NCI-H146 treated with DMSO at 0.1 percent for 48 hours (cell line): ENCODE measurements around the gene ARL16.

Source experiments
- DNase-seq: peaks from one replicate; lab custom pipeline; 2025; ENCODE audit not compliant: unreplicated experiment; lab: John Stamatoyannopoulos, UW

ARL16 gene

DNA sequence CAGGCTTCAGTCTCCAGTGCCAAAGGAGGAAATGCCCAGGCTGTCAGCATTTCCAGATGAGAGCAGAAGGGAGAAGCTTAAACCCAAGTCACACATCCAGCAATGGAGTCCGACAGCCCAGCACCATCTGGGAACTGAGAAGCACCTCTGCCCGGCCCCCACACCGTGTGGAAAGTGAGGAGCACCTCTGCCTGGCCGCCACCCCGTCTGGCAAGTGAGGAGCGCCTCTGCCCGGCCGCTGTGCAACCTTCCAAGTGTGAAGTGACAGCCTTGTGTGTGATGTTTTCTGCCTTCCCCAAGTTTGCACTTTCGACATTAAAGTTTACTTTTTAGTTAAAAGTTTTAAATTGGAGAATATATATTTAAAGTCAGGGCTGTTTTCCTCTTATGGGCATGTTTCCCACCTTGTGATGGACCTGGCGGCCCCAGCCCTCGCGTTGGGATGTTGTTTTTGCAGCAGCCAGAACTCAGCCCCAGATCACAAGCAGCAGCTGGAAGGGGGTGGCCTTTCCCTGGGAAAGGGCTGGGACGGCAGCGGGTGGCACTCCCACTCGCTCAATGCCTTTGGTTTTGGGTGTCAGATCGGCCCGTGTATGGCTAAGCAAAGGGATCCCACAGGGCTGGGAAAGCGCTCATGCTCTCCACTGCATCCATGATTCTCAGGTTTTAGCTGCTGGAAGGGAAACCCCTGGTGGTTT, 9.9 kb downstream of the ARL16 start:
- no peak for DNase-seq

DNA sequence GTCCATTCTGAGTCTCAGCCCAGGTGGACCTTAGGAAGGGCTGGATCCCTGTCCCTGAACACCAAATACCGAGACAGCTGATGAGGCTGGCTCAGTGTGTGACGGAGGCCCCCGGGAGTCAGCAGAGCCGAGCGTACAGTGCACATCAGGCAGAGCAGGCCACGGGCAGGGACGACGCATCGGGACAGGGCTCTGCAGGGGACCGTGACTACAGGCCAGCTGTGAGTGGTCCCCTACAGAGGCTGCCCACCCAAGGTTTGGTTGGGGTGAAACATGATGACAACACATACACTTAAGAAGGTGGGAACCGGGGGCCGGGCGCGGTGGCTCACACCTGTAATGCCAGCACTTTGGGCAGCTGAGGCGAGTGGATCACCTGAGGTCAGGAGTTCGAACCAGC, 10.6 kb downstream of the ARL16 start:
- no peak for DNase-seq

DNA sequence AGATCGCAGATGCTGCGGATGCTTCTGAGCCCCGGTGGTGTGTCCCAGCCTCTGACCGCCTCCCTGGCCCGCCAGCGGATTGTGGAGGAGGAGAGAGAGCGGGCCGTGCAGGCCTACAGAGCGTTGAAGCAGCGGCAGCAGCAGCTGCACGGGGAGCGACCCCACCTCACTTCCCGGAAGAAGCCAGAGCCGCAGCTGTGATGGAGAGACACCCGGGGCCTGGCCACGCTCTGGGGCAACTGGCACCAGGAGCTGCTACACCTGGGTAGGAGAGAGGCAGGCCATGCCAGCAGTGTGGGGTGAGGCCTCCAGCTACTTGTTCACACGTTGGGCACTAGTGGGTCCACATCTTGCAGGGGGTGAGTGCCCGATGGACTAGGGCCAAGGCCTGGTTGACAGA, 11.1 kb downstream of the ARL16 start:
- DNase-seq = no peak

DNA sequence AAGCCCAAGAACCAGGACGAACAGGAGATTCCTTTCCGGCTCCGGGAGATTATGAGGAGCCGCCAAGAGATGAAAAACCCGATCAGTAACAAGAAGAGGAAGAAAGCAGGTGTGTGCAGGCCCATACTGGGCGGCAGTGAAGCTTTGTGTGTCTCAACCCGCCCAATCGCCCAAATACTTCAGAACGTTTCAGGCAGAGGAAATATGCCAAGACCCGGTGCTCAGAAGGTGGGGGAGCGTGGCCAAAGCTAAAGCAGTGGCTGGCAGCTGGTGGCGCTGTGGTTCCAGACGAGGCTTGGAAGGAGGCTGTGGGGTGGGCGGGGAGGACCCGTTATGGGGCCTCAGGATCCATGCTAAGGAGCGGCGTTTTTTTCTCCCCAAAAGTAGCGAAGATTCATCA, 15.8 kb downstream of the ARL16 start:
- no peak for DNase-seq

DNA sequence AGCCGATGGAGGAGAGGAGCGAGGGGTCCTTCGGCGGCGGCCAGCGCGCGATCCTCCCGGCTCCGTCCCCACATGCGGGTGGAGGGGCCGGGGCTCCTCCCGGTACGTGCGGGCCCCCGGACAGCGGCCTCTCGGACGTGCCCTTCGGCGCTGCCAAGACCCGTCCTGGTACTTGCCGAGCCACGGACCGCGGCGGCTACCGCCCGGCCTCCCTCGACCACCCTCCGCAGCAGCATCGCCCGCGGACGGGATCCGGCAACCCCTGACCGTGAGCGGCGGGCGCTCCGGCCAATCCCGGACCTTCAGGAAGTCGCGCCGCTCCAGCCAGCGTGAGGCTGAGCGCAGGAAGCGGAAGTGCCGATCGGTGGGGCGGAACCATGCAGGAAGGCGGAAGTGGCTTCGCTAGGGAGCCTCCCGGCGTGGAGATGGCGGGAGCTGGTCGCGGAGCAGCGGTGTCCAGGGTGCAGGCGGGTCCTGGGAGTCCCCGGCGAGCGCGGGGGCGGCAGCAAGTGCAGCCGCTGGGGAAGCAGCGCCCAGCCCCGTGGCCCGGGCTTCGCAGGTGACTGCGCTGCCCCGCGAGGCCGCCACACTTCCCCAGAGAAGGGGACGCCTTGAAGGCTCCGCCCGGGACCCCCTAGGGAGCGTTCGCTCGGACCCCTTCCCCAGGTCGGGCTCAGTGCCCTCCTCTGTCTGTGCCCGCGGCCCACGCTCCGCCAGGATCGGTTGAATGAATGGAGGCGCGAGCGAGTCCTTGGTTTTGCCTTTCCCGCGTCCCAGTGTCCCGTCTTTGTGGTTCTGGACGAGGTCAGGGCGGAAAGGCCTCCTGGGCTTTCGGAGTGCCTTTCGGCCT, 17.0 kb downstream of the ARL16 start, which contains the start of the genes CCDC137 and OXLD1:
Gene CCDC137, plus strand, starts transcription at position 396 of the 850 bp plus-strand sequence. Its CDS starts 30 bp downstream, at position 426.
Gene OXLD1, minus strand, starts transcription at position 264 of the 850 bp plus-strand sequence. Its CDS starts 28 bp downstream, at position 236.
- DNase-seq = peak; percentile 86

DNA sequence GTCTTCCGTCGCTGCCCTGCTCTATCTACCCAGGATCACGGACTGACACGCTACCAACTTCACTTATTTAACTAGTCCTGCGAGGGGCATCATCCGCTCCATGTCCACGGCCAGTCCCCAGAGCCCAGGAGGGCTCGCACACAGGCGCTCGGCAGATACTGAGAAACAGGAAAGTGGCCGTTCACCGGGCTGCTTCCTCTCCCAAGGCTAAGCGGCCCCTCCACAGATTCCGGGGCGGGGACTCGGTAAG, 17.6 kb downstream of the ARL16 start:
- peak; percentile 43 for DNase-seq

DNA sequence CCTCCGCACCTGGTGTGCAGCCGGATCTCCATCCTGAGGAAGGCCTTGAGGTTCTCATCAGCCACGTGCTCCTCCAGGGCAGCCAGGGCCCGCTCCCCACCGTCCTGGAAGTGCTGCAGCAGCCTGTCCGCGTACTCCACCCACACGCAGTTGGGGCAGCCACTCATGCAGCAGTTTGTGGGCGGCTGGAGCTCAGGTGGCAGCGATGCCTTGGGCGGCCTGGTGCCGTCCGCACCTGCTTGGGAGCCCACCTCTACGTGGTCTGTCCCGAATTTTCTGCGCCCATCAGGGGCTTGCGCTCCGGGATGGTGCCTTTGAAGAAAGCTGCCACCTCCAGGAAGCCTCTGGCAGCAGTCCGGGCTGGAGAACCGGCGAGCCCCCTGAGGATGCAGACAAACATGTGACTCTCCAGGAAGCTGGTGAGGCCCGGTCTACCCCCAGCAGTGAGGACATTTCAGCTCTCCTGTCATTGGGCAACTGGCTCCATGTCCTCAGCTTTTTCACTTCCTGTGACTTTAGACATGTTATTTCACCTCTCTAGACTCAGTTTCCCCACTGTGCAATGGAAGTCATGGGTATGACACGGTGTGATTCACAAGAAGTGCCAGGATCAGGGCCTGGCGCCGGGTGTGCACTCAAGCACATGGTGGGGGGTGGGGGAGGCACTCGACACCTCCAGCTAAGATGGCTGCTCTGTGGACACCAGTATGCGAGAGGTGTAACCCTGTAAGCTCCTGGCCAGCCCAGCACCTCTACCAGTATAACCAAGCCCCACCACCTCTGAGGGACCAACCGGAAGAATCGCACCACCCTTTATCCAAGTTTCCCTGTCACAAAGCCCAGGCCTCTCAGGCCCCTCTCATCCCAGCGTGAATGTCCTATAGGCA, 18.1 kb downstream of the ARL16 start:
- peak; percentile 43 for DNase-seq

DNA sequence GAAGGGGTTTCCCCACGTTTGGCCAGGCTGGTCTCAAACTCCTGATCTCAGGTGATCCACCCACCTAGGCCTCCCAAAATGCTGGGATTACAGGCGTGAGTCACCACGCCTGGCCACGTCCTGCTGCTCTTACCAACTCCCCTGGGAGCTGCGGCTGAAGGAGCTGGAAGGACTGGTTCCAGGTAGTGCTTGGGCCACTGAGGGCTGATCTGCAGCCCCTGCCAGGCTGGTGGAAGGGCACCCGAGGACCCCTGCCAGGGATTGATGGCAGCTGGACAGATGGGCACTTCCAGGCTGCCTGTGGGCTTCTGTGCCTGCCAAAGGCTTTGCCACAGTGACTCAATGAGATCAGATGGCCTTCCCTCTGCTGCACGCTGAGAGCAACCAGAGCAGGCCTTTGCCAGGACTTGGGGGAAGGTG, 19.5 kb downstream of the ARL16 start:
- DNase-seq = no peak

DNA sequence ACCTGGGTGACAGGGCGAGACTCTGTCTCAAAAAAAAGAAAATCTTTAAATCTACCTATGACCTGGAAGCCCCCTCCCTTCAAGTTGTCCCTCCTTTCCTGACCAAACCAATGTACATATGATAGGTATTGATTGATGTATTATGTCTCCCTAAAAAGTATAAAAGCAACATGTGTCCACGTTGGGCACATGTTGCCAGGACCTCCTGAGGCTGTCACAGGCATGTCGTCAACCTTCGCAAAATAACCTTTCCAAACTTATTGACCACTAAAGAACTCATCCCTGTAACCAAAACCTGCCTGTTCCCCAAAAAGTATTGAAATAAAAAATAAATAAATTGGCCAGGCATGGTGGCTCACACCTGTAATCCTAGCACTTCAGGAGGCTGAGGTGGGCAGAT, 21.6 kb downstream of the ARL16 start:
- DNase-seq = no peak

DNA sequence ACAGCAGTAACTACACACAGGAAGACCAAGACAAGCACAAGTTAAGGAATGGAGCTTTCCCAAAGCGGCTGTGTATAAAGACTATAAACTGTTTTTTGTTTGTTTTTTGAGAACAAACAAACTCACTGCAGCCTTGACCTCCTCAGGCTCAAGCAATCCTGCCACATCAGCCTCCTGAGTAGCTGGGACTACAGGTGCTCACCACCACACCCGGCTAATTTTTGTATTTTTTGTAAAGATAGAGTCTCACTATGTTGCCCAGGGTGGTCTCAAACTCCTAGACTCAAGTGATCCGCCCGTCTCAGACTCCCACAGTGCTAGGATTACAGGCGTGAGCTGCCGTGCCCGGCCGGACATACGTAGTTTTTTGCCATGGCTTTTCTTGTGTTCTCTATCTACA, 23.2 kb downstream of the ARL16 start:
- no peak for DNase-seq

DNA sequence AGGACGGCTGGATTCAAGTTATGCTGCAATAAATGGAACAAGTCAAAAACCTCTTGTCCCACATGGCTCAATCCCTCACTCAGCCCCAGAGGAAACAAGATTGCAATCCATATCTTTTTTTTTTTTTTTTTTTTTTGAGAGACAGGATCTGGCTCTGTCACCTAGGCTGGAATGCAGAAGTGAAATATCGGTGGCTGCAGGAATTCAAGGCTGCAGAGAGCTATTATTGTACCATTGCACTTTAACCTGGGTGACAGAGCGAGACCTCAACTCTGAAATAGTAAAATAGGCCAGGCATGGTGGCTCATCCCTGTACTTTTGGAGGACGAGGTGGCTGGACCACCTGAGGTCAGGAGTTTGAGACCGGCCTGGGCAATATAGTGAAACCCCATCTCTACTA, 24.6 kb downstream of the ARL16 start:
- no peak for DNase-seq

DNA sequence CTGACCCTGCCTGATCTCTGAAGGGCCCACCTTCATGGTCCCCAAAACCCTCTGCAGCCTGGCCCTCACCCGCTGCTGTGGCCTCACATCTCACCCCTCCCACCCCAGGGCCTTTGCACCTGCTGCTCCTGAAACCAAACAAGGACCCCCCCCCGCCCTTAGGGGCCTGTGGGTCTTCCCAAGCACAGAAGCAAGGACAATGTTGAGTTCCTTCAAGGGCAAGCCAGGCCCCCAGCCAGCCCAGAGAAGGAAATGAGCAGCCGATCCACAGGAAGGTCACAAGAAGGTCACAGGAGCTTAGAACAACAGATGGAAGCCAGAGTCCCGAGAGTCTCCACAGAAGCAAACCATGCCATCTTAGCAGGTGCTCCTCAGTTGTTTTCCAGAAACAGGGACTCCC, 26.8 kb downstream of the ARL16 start:
- no peak for DNase-seq

DNA sequence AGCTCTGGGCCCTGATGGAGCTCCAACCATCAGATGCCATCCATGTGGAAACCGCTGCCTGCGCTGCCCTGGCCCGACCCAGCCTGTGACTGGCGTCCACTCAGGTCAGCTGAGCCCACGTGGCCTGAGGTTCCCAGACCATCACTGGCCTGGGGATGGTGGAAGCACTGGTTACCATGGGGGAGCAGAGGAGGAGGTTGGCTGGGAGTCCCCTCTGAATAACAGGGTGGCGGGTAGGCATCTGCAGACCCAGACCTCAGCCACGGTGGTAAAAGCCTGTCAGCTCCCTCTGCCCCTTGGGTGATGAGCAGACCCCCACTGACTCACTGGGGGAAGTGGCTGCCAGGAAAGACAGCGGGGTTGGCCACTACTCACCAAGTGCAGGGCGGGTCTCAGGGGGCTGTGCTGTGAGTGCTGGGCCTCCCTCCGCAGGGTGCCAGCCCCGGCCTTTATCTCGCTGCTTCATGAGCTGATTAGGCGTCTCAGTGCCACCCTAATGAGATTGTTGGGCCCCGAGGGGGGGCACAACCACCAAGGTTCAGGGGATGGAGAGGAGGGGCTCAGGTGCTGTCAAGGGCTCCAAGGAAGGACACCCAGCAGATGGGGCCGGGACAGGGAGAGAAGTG, 27.4 kb downstream of the ARL16 start, which contains the start of gene PDE6G:
Gene PDE6G, minus strand, starts transcription at position 425 of the 626 bp plus-strand sequence. CDS start 3,237 bp downstream, outside the sequence.
- DNase-seq = no peak

DNA sequence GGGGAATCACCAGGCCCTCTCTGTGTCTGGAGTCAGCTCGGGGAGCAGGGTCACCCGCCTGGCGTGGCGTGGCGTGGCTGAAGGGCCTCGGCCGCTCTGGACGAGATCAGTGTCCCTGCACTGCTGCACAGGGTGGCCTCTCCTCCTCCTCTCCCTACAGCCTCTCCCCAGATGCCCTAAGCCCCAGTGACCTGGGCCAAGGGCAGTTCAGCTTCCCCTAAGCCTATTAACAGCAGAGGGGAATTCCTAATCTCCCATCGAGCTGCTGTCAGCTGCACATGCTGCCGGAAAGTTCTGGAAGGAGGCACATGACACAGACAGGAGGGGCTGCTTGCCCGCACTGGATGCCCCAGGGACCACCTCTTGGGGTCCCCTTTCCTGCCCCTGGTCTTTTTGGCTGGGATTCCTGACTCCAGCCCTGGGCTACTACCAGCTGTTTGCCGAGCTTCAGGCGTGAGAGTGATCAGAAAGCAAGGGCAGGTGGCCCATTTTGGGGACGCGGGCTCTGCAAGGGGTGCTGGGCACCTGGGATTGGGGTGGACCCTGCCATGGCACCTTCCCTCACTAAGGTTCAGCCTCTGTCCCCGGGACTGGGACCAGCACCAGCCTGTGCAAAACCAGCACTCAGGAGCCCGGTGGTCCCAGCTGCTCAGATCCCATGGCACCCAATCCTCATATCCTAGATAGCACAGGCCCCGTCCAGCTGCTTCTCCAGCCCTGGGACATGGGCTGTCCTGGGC, 28.0 kb downstream of the ARL16 start:
- DNase-seq = no peak

DNA sequence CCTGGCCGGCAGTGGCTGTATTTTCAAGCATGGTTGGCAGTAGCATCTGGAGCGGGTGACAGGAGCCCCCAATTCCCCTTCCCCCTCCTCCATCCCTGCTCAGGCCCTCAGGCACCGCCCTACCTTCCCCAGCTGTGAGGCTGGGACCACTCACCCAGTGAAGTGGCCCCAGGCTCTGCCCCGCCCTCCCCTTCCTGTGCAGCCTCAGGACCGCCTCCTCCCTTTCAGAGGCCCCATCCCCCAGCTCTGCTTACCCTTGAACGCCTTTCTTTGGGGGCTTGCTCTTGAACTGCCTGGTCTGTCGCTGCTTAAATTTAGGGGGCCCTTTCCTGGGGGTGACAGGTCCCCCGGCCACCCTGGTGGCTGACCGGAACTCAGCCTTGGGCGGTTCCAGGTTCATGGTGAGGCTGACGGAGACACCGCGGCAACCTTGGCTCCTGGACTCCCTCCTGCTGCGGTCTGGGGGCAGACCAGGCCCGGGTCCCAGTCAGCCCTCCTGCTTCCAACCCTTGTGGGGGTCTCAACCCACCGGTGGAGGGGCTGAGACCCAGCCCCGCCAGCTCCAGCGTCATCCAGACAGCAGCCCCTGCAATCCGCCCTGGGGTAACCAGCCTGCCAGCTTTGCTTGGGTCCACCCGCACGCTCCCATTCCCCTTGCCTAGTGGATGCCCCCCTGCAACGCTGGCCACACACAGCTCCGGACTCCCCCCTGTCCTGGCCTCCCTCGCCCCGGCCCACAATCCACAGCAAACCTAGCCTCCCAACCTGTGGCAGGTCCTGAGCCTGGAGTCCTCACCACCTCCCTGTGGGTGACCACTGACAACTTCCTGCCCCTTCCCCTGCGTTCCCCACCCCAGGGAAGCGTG, 30.5 kb downstream of the ARL16 start:
- DNase-seq = no peak

DNA sequence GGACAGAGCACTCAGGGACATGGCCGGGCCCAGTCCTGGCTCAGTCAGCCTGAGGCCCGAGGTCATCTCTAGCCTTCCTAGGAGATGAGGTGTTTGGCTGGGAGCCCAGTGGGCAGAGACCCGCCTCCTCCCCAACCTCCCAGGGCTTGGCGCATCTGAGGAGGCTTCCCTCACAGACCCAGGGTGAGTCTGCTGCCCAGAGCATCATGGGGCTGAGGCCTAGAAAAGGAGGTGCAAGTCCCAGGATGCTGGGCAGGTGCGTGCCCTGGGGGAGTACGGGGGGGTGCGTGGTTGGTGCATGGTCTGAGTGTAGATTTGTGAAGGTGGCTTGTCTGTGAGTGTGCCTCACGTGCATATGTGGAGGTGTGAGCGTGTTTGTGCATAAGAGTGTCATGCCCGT, 31.9 kb downstream of the ARL16 start:
- no peak for DNase-seq

DNA sequence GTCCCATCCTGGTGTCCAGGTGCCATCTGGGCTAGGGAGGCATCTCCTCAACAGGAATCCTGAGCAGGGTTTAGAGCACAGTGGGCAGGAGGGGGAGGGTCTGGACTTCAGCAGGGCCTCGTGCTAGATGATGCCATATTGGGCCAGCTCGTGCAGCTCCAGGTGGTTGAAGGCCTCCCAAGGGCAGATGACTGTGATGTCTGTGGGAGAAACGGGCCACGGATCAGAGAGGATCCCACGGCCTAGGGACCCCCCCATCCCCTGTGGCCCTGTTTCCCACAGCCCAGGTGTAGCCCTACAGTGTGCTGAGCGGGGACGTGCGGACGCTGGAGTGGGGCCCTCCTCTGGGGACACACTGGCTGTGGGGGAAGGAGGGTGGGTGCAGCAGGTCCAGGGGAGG, 32.6 kb downstream of the ARL16 start:
- no peak for DNase-seq

DNA sequence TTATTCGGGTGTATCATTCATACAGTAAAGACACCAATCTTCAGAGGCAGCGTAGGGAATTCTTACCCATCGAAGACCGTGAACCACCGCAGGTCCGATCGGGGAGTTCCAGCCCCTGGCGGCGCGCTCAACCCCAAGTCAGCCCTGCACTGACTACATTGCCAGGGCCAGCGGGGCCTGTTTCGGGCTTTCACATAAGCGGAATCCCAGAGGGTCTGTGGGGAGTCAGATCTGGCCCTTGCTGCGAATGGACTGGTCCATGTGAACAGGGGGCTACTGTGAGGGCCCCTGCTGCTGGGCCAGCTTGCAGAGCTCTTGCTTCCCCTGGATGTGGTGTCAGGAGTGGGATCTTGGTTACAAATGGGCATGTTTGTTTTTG, 34.9 kb downstream of the ARL16 start:
- no peak for DNase-seq

DNA sequence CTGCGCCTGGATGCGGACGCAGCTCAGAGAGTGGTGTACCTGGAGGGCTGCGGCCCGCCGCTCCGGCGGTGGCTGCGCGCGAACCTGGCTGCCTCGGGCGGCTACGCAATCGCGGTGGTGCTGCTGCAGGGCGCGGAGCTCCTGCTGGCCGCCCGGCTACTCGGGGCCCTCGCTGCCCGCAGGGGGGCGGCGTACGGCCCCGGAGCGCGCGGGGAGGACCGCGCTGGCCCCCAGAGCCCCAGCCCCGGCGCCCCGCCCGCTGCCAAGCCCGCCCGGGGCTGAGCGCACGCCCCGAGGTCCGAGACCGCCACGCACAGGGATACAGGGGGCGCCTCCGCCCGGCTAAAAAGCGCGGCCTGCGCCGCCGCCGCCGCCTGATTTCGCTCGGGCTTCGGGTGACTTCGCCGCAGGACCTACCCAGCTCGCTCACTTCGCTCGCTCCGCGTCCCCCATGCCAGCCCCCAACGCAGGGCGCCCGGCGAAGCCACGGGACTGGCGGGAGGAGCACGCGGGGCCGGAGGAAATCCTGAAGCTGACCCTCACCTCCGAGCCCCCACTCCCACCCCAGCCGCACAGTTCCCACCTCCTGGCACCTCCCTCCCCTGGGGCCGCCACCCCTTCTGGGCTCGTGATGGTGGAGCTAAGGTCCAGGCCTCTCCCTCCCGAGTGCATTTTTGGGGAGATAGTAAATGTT, 35.4 kb downstream of the ARL16 start:
- no peak for DNase-seq
